ENCODE results near the gene SCAMP1. TPM values are rescaled to one million over a fixed set of nuclear protein-coding genes. Genes with fewer than 3 reads are reported as not detected.
"Not testable (repeated sequence)": the region's sequence is repeated elsewhere in the genome, so short reads cannot be mapped to it uniquely, and the experiment has no call there.

SCAMP1 gene
- total and polyA plus RNA-seq, 2 donors, result 23.9 to 97.5 TPM

GRCh38 chr5:78341440-78341839, 19.0 kb upstream of the SCAMP1 start:
- Histone ChIP-seq H3K27ac (ENCODE audit: low read depth) (no peak overlapping the region), H3K36me3 (ENCODE audit: insufficient read depth) (no peaks in the 10 kb centered on the region), H3K4me3 (ENCODE audit: low read depth, low read length) (no peak overlapping the region), H3K4me1 (ENCODE audit: insufficient read depth) (no peaks in the 10 kb centered on the region)
- no peak for DNase-seq (ENCODE audit: extremely low spot score)
- WGBS, result 54% methylated on average over 3 of the region's 3 CpGs

- DNase-seq (ENCODE audit: extremely low spot score), result no peak
- WGBS, result 25% methylated on average over 3 of the region's 3 CpGs
- no peaks in the 10 kb centered on the region for H3K36me3 ChIP-seq (ENCODE audit: insufficient read depth)
- no peaks in the 10 kb centered on the region for H3K4me1 ChIP-seq (ENCODE audit: insufficient read depth)
- no peak overlapping the region for H3K27ac ChIP-seq (ENCODE audit: low read depth)
- no peak overlapping the region for H3K4me3 ChIP-seq (ENCODE audit: low read depth, low read length)
Observed at GRCh38 chr5:78345485-78345884, 14.9 kb upstream of the SCAMP1 start.

DNA sequence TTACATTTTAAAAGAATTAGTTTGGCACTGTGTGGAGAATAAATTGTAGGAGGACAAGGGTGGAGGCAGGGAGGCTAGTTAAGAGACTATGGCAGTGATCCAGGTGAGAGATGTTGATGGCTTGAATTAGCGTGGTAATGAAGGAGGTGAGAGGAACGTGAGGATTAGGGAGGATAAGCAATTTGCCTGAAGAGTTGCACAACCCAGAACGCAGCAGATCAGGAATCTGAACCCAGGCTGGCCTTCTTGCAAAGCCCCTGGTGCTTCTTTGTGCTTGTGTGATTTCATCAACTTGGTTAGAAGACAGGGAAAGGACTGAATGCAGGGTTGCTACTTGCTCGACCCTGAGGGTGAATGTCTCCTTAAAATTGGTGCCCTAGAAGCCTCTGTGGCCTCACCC, 6.9 kb upstream of the SCAMP1 start:
- WGBS, result 38% methylated on average over 4 of the region's 4 CpGs
- no peak for DNase-seq (ENCODE audit: extremely low spot score)
- H3K36me3 ChIP-seq (ENCODE audit: insufficient read depth), result no peaks in the 10 kb centered on the region

GRCh38 chr5:78354066-78354670, 6.2 kb upstream of the SCAMP1 start:
- Histone ChIP-seq H3K4me1 (ENCODE audit: insufficient read depth) (no peaks in the 10 kb centered on the region), H3K36me3 (ENCODE audit: insufficient read depth) (no peaks in the 10 kb centered on the region), H3K4me3 (ENCODE audit: low read depth, low read length) (no peak overlapping the region), H3K27ac (ENCODE audit: low read depth) (no peak overlapping the region)
- WGBS, result 53% methylated on average over 4 of the region's 4 CpGs
- DNase-seq (ENCODE audit: extremely low spot score), result no peak

More for the DNA sequence above, 6.9 kb upstream of the SCAMP1 start:
- no peak overlapping the region for H3K27ac ChIP-seq (ENCODE audit: low read depth)
- H3K4me1 ChIP-seq (ENCODE audit: insufficient read depth), result no peaks in the 10 kb centered on the region
- no peak overlapping the region for H3K4me3 ChIP-seq (ENCODE audit: low read depth, low read length)

GRCh38 chr5:78355561-78355960, 4.9 kb upstream of the SCAMP1 start:
- DNase-seq (ENCODE audit: extremely low spot score), result no peak
- Histone ChIP-seq H3K4me1 (ENCODE audit: insufficient read depth) (no peaks in the 10 kb centered on the region), H3K27ac (ENCODE audit: low read depth) (no peak overlapping the region), H3K4me3 (ENCODE audit: low read depth, low read length) (no peak overlapping the region), H3K36me3 (ENCODE audit: insufficient read depth) (no peaks in the 10 kb centered on the region)
- WGBS, result 83% methylated on average over 2 of the region's 2 CpGs

DNA sequence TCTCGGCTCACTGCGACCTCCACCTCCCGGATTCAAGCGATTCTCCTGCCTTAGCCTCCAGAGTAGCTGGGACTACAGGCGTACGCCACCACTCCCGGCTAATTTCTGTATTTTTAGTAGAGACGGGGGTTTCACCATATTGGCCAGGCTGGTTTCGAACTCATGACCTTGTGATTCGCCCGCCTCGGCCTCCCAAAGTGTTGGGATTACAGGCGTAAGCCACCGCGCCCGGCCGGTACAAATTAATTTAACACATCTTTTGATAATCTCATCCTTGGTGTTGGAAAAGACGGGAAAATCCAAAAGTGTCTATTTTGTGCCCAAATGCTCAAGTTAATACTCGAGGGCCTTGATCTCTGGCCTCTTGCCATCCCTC, 974 bp upstream of the SCAMP1 start:
- Histone ChIP-seq H3K4me3 (ENCODE audit: low read depth, low read length) (peak overlapping the region; percentile 74), H3K27ac (ENCODE audit: low read depth) (peak overlapping the region; percentile 84)
- not testable (repeated sequence) for H3K36me3 ChIP-seq (ENCODE audit: insufficient read depth); DNase-seq (ENCODE audit: extremely low spot score); H3K4me1 ChIP-seq (ENCODE audit: insufficient read depth)
- WGBS, result 80% methylated on average over 19 of the region's 19 CpGs

DNA sequence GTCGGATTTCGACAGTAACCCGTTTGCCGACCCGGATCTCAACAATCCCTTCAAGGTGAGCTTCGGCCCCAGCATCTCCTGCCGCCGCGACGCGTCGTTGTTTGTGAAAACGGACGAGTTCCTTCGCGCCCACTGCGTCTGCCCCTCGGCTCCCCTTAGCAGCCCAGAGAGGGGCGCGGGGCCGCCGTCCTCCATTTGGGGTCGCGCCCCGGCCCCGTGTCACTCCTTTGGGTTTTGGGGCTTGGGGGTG, 182 bp downstream of the SCAMP1 start:
- H3K27ac ChIP-seq (ENCODE audit: low read depth), result peak overlapping the region; percentile 68
- H3K4me3 ChIP-seq (ENCODE audit: low read depth, low read length), result peak overlapping the region; percentile 74
- WGBS, result 0% methylated on average over 26 of the region's 26 CpGs
- no peak for DNase-seq (ENCODE audit: extremely low spot score)
- no peaks in the 10 kb centered on the region for H3K36me3 ChIP-seq (ENCODE audit: insufficient read depth)
- H3K4me1 ChIP-seq (ENCODE audit: insufficient read depth), result no peaks in the 10 kb centered on the region

DNA sequence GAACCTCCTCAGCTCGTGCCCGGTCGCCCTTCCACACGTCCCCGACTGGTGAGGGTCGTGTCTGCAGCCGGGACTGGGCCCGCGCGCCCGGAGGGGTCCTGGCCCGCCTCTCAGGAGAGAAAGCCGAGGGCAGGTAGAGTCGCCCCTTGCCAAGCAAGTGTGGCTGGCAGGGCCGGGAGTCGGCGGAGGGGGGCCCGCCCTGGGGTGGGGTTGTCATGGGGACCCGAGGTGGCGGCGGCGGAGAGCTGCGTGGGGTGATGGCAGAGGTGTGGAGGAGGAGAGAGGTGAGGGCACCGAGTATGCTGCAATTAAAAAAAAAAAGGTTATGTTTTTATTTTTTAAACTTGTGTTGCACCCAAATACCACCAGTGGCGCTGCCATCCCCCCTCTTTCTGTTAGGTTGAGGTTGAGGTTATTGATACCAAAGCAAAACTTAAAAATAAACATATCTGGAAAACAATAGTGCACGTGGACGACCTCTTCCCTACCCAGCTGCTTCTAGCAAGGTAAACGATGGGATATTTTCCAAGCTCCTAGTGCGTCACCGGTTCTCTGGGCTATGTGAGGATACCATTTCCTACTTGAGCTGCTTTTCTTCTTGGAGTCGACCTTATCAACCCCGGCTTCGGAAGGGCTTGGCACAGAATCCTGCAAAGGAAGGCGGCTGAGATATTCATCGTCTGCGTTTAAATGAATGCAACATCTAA, 660 bp downstream of the SCAMP1 start:
- Histone ChIP-seq H3K27ac (ENCODE audit: low read depth) (peak overlapping the region; percentile 68), H3K4me1 (ENCODE audit: insufficient read depth) (no peaks in the 10 kb centered on the region), H3K4me3 (ENCODE audit: low read depth, low read length) (peak overlapping the region; percentile 74), H3K36me3 (ENCODE audit: insufficient read depth) (no peaks in the 10 kb centered on the region)
- WGBS, result under 1% methylated on average over 36 of the region's 36 CpGs
- no peak for DNase-seq (ENCODE audit: extremely low spot score)

- H3K4me1 ChIP-seq (ENCODE audit: insufficient read depth), result no peaks in the 10 kb centered on the region
- DNase-seq (ENCODE audit: extremely low spot score), result no peak
- WGBS, result 14% methylated on average over 3 of the region's 3 CpGs
- peak overlapping the region; percentile 74 for H3K4me3 ChIP-seq (ENCODE audit: low read depth, low read length)
- H3K27ac ChIP-seq (ENCODE audit: low read depth), result no peak overlapping the region
- no peaks in the 10 kb centered on the region for H3K36me3 ChIP-seq (ENCODE audit: insufficient read depth)
Observed at GRCh38 chr5:78361631-78361993, 1.2 kb downstream of the SCAMP1 start.

DNA sequence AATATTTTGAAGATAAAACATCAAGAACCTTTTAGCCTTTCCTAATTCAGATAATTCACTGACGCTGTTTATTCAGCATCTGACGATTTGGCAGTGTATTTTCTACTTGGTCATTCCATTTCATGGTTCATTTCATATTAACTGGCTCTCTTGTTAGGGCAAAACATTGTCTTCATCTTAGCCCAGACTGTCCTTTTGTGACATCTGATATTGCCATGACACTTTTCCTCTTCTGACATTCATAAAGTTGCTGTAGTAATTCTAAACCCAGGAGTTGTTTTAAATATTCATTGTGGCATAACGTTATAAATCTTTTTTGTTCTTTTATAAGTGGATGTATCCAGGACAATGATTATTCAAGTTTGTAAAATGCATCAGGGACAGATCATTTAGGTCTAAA, 1.8 kb downstream of the SCAMP1 start:
- no peaks in the 10 kb centered on the region for H3K36me3 ChIP-seq (ENCODE audit: insufficient read depth)
- DNase-seq (ENCODE audit: extremely low spot score), result no peak
- WGBS, result 58% methylated on average over 3 of the region's 3 CpGs
- H3K4me3 ChIP-seq (ENCODE audit: low read depth, low read length), result no peak overlapping the region
- H3K4me1 ChIP-seq (ENCODE audit: insufficient read depth), result no peaks in the 10 kb centered on the region
- no peak overlapping the region for H3K27ac ChIP-seq (ENCODE audit: low read depth)

- WGBS, result 88% methylated on average over 1 of the region's 1 CpG
- Histone ChIP-seq H3K36me3 (ENCODE audit: insufficient read depth) (no peaks in the 10 kb centered on the region), H3K4me3 (ENCODE audit: low read depth, low read length) (no peak overlapping the region), H3K27ac (ENCODE audit: low read depth) (no peak overlapping the region), H3K4me1 (ENCODE audit: insufficient read depth) (no peaks in the 10 kb centered on the region)
- no peak for DNase-seq (ENCODE audit: extremely low spot score)
Observed at GRCh38 chr5:78364005-78364404, 3.6 kb downstream of the SCAMP1 start.

- no peak overlapping the region for H3K4me3 ChIP-seq (ENCODE audit: low read depth, low read length)
- 95% methylated on average over 6 of the region's 6 CpGs for WGBS
- no peaks in the 10 kb centered on the region for H3K4me1 ChIP-seq (ENCODE audit: insufficient read depth)
- H3K27ac ChIP-seq (ENCODE audit: low read depth), result no peak overlapping the region
- DNase-seq (ENCODE audit: extremely low spot score), result no peak
- no peaks in the 10 kb centered on the region for H3K36me3 ChIP-seq (ENCODE audit: insufficient read depth)
Observed at GRCh38 chr5:78367318-78367991, 7.0 kb downstream of the SCAMP1 start.

GRCh38 chr5:78369680-78370079, 9.3 kb downstream of the SCAMP1 start:
- no peak for DNase-seq (ENCODE audit: extremely low spot score)
- Histone ChIP-seq H3K4me1 (ENCODE audit: insufficient read depth) (no peaks in the 10 kb centered on the region), H3K36me3 (ENCODE audit: insufficient read depth) (no peaks in the 10 kb centered on the region), H3K27ac (ENCODE audit: low read depth) (no peak overlapping the region), H3K4me3 (ENCODE audit: low read depth, low read length) (no peak overlapping the region)
- 96% methylated on average over 2 of the region's 2 CpGs for WGBS

DNA sequence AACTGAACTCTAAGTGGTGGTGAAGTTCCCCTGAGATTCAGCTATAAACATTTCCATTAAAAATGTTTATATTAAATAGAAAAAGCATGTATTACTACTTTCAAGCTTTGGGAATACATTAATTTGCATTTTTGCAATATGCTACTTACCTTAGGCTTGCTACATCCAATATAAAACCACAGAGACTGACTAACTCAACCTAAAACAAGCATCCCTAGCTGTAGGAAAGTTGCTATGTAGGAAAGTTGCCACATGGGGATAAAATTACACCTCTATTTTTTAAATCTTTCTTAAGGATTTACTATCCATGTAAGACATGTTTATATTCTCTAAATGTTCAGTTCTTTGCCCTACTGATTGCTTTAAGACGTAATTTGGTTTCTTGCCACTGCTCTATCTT, 12.8 kb downstream of the SCAMP1 start:
- no peak for DNase-seq (ENCODE audit: extremely low spot score)
- WGBS, result 93% methylated on average over 1 of the region's 1 CpG
- H3K4me3 ChIP-seq (ENCODE audit: low read depth, low read length), result no peak overlapping the region
- H3K27ac ChIP-seq (ENCODE audit: low read depth), result no peak overlapping the region
- H3K36me3 ChIP-seq (ENCODE audit: insufficient read depth), result no peaks in the 10 kb centered on the region
- H3K4me1 ChIP-seq (ENCODE audit: insufficient read depth), result no peaks in the 10 kb centered on the region

Data from urinary bladder (tissue), 4 donors.